Measurements from ENCODE around the gene UST. TPM values are rescaled to one million over a fixed set of nuclear protein-coding genes. Genes with fewer than 3 reads are reported as not detected.

The UST gene
- total and polyA plus RNA-seq, 4 donors = 0.24 to 2.7 (median 0.87) TPM

DNA sequence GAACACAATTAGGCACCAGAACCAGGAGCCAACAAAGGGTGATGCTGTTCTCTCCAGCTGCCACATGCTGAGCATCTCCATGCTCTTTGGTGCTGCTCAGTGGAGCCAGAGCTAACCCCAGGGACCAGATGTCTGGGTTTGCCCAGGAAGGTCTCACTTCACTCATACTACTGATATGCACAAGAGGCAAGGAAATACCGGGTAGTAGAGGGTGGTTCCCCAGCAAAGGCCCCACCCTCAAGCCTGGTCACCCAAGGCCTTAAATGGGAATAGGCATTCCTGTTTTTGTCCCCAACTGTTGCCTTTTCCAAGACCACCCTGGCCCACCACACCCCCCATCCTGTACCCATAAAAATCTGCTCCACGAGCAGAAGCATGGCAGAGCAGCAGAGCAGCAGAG lies 366.1 kb downstream of the UST start:
- H3K9ac ChIP-seq (ENCODE audit: low read depth in 1 of 2, low read length in 2 of 2) = no peak overlapping the region
- WGBS = 91% methylated on average over 2 of the region's 2 CpGs
- no peak for DNase-seq (ENCODE audit: low spot score)

DNA sequence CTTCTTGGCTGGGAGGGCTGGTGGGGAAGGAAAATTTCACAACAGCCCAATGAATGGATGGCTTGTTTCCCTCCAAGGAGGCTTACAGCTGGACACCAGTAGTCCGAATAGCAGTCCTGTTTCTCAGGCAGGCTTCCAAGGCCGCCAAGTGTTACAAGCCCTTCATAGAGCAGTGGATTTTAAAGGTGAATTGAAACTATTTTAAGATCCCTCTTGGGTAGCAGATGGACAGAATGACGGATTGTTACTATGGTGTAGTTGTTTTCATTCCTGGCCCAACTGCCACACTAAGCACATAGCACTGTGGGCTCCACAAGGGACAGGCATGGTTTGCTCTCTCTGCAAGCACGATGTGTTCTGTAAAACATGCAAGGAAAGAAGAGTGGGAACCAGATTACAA lies 367.3 kb downstream of the UST start:
- no peaks in the 10 kb centered on the region for H3K4me1 ChIP-seq (ENCODE audit: control insufficient read depth in 4 of 4, insufficient read depth in 4 of 4, low read length in 3 of 4)
- H3K4me3 ChIP-seq (ENCODE audit: low read depth in 1 of 3, low read length in 3 of 3) = no peak overlapping the region
- WGBS = 92% methylated on average over 4 of the region's 4 CpGs
- H3K27me3 ChIP-seq (ENCODE audit: control insufficient read depth in 4 of 4, insufficient read depth in 4 of 4, low read length in 3 of 4) = no peaks in the 10 kb centered on the region
- no peaks in the 10 kb centered on the region for H3K36me3 ChIP-seq (ENCODE audit: control insufficient read depth in 4 of 4, insufficient read depth in 3 of 4, low read depth in 1 of 4, low read length in 3 of 4)
- H3K9me3 ChIP-seq (ENCODE audit: control insufficient read depth in 4 of 4, low read length in 3 of 4) = no peaks in the 10 kb centered on the region
- no peak overlapping the region for H3K9ac ChIP-seq (ENCODE audit: low read depth in 1 of 2, low read length in 2 of 2)
- TF ChIP-seq FOXA1 (IDR thresholded peaks at IDR 0.05) = no peak
- no peak for TF ChIP-seq FOXA2 (IDR thresholded peaks at IDR 0.05)
- TF ChIP-seq ZBTB33 (IDR thresholded peaks at IDR 0.05) = no peak
- no peak for TF ChIP-seq SP1 (IDR thresholded peaks at IDR 0.05)
- no peak for DNase-seq (ENCODE audit: low spot score)
- H3K27ac ChIP-seq (ENCODE audit: low read depth in 1 of 2, low read length in 2 of 2) = no peak overlapping the region

More for the DNA sequence above, 366.1 kb downstream of the UST start:
- Histone ChIP-seq H3K9me3 (ENCODE audit: control insufficient read depth in 4 of 4, low read length in 3 of 4) (no peaks in the 10 kb centered on the region), H3K4me1 (ENCODE audit: control insufficient read depth in 4 of 4, insufficient read depth in 4 of 4, low read length in 3 of 4) (no peaks in the 10 kb centered on the region), H3K27me3 (ENCODE audit: control insufficient read depth in 4 of 4, insufficient read depth in 4 of 4, low read length in 3 of 4) (no peaks in the 10 kb centered on the region), H3K36me3 (ENCODE audit: control insufficient read depth in 4 of 4, insufficient read depth in 3 of 4, low read depth in 1 of 4, low read length in 3 of 4) (no peaks in the 10 kb centered on the region), H3K27ac (ENCODE audit: low read depth in 1 of 2, low read length in 2 of 2) (no peak overlapping the region), H3K4me3 (ENCODE audit: low read depth in 1 of 3, low read length in 3 of 3) (no peak overlapping the region)
- TF ChIP-seq, protein P1, sequence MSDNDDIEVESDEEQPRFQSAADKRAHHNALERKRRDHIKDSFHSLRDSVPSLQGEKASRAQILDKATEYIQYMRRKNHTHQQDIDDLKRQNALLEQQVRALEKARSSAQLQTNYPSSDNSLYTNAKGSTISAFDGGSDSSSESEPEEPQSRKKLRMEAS (IDR thresholded peaks at IDR 0.05) = no peak
- TF ChIP-seq TAF1 (conservative IDR thresholded peaks at IDR 0.05) = no peak
- no peak for TF ChIP-seq ZBTB33 (IDR thresholded peaks at IDR 0.05)
- TF ChIP-seq RXRA (IDR thresholded peaks at IDR 0.05) = no peak
- TF ChIP-seq HNF4A (conservative IDR thresholded peaks at IDR 0.05) = no peak
- no peak for TF ChIP-seq YY1 (IDR thresholded peaks at IDR 0.05)
- no peak for TF ChIP-seq EGR1 (IDR thresholded peaks at IDR 0.05; ENCODE audit: low read depth in 2 of 2)

- Histone ChIP-seq H3K9ac (ENCODE audit: low read depth in 1 of 2, low read length in 2 of 2) (no peak overlapping the region), H3K27me3 (ENCODE audit: control insufficient read depth in 4 of 4, insufficient read depth in 4 of 4, low read length in 3 of 4) (no peaks in the 10 kb centered on the region), H3K4me1 (ENCODE audit: control insufficient read depth in 4 of 4, insufficient read depth in 4 of 4, low read length in 3 of 4) (no peaks in the 10 kb centered on the region), H3K27ac (ENCODE audit: low read depth in 1 of 2, low read length in 2 of 2) (no peak overlapping the region), H3K9me3 (ENCODE audit: control insufficient read depth in 4 of 4, low read length in 3 of 4) (no peaks in the 10 kb centered on the region), H3K36me3 (ENCODE audit: control insufficient read depth in 4 of 4, insufficient read depth in 3 of 4, low read depth in 1 of 4, low read length in 3 of 4) (no peaks in the 10 kb centered on the region), H3K4me3 (ENCODE audit: low read depth in 1 of 3, low read length in 3 of 3) (no peak overlapping the region)
- TF ChIP-seq RAD21 (IDR thresholded peaks at IDR 0.05) (no peak), HNF4G (IDR thresholded peaks at IDR 0.05) (no peak), FOXA2 (IDR thresholded peaks at IDR 0.05) (no peak), YY1 (IDR thresholded peaks at IDR 0.05) (no peak), EGR1 (IDR thresholded peaks at IDR 0.05; ENCODE audit: low read depth in 2 of 2) (no peak), TAF1 (conservative IDR thresholded peaks at IDR 0.05) (no peak), SP1 (IDR thresholded peaks at IDR 0.05) (no peak), NR2F2 (IDR thresholded peaks at IDR 0.05) (no peak), GABPA (IDR thresholded peaks at IDR 0.05 in 1 of 2, conservative IDR thresholded peaks at IDR 0.05 in 1 of 2) (no peak), HNF4A (conservative IDR thresholded peaks at IDR 0.05) (no peak)
- TF ChIP-seq, protein P2, sequence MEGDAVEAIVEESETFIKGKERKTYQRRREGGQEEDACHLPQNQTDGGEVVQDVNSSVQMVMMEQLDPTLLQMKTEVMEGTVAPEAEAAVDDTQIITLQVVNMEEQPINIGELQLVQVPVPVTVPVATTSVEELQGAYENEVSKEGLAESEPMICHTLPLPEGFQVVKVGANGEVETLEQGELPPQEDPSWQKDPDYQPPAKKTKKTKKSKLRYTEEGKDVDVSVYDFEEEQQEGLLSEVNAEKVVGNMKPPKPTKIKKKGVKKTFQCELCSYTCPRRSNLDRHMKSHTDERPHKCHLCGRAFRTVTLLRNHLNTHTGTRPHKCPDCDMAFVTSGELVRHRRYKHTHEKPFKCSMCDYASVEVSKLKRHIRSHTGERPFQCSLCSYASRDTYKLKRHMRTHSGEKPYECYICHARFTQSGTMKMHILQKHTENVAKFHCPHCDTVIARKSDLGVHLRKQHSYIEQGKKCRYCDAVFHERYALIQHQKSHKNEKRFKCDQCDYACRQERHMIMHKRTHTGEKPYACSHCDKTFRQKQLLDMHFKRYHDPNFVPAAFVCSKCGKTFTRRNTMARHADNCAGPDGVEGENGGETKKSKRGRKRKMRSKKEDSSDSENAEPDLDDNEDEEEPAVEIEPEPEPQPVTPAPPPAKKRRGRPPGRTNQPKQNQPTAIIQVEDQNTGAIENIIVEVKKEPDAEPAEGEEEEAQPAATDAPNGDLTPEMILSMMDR (IDR thresholded peaks at IDR 0.05; ENCODE audit: low read depth, low read length, missing input control) = no peak
- WGBS = 85% methylated on average over 3 of the region's 3 CpGs
- DNase-seq (ENCODE audit: low spot score) = no peak
Measured at GRCh38 chr6:149118737-149119653, 372.2 kb downstream of the UST start.
